SH-SY5Y (cell line): Measurements from ENCODE around the gene DHRS9.

Source experiments
- GATA2 ChIP-seq: IDR thresholded peaks from 2 replicates; pipeline ENCODE4 v1.6.1; 2011; ENCODE audit warnings: mild to moderate bottlenecking, low read depth, low read length
- GATA3 ChIP-seq: IDR thresholded peaks from 2 replicates; pipeline ENCODE4 v1.6.1; 2011; ENCODE audit warnings: low read depth, mild to moderate bottlenecking, low read length, moderate library complexity

DNA sequence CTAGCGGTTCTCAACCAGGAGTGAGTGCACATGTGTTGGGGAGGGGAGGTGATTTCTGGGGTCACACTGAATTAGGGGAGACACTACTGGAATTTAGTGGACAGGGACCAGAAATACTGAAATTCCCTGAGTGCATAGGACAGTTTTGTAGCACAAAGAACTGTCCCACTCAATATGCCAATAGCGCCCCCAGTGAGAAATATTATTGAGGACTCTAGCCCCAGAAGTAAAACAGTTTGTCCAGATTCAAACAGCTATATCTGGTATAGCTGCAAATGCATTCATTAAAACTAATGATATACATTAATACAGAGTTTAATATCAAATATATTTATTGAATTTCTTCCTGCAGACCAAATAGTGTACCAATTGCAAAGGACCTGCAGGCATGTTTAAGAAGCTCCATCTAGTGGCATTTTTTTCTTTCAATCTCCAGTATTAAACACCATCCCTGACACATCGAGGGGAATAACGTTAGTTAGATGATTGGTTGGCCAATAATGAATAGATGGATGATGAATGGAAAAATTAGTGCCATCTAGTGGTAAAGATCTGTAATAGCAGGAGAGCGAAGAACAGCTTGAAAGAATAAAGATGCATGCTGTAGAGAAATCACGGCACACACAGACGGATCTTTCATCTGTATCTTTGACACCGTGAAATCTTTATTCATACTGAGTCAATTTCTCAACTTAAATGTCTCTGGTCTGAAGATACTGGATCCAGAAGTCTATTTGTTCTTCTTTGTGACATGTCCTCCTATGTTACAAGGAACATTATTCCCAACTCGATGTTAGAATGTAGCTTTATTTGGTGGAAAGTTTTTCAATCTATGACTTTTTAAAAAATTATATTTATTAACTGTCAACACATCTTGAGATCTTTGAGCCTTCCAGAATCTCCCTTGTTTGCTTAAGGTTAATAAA lies 62.5 kb downstream of the DHRS9 start:
- TF ChIP-seq GATA3 = no peak
- TF ChIP-seq GATA2 = no peak
